SK-N-SH treated with all-trans-retinoic acid at 6 μM for 48 hours (cell line): ENCODE results near the gene TTC32.

ENCODE experiments used
- ATAC-seq: fragments of 200-7000 bp; cut with Tn5 transposase; 3 replicates; pipeline ENCODE4 v1.9.1; 2020; ENCODE audit warnings: mild to moderate bottlenecking, moderate library complexity
- ARNTL ChIP-seq: fragments of 450-650 bp; formaldehyde crosslinking; IDR thresholded peaks from 2 replicates; pipeline ENCODE4 v1.5.0; 2020; ENCODE audit warnings: low read depth, mild to moderate bottlenecking, moderate library complexity, borderline replicate concordance
- BACH2 ChIP-seq: fragments of 250-450 bp; sonication (Bioruptor Pico); IDR thresholded peaks from 2 replicates; pipeline ENCODE4 v1.9.0; 2021; ENCODE audit warnings: mild to moderate bottlenecking, borderline replicate concordance
- CREB5 ChIP-seq: fragments of 250-450 bp; sonication (Bioruptor Pico); IDR thresholded peaks from 2 replicates; pipeline ENCODE4 v1.5.1; 2020; ENCODE audit warnings: low read depth, mild to moderate bottlenecking, moderate library complexity
- CSDC2 ChIP-seq: fragments of 250-450 bp; sonication (Bioruptor Pico); IDR thresholded peaks from 2 replicates; pipeline ENCODE4 v1.5.0; 2020; ENCODE audit warnings: mild to moderate bottlenecking, moderate library complexity
- CSRNP3 ChIP-seq: fragments of 250-450 bp; sonication (Bioruptor Pico); IDR thresholded peaks from 2 replicates; pipeline ENCODE4 v1.5.1; 2021; ENCODE audit warnings: mild to moderate bottlenecking, moderate library complexity
- ESRRG ChIP-seq: fragments of 250-450 bp; sonication (Bioruptor Pico); IDR thresholded peaks from 2 replicates; pipeline ENCODE4 v1.6.1; 2021; ENCODE audit warnings: mild to moderate bottlenecking
- GLIS3 ChIP-seq: fragments of 250-450 bp; sonication (Bioruptor Pico); IDR thresholded peaks from 2 replicates; pipeline ENCODE4 v1.5.0; 2020; ENCODE audit warnings: mild to moderate bottlenecking, moderate library complexity
- ISL1 ChIP-seq: fragments of 250-450 bp; sonication (Bioruptor Pico); IDR thresholded peaks from 2 replicates; pipeline ENCODE4 v2.1.2; 2022; ENCODE audit warnings: mild to moderate bottlenecking, moderate library complexity
- OSR1 ChIP-seq: fragments of 250-450 bp; sonication (Bioruptor Pico); IDR thresholded peaks from 2 replicates; pipeline ENCODE4 v1.8.0; 2022; ENCODE audit warnings: moderate library complexity, mild to moderate bottlenecking, inconsistent platforms
- PATZ1 ChIP-seq: fragments of 250-450 bp; sonication (Bioruptor Pico); IDR thresholded peaks from 2 replicates; pipeline ENCODE4 v1.8.0; 2020; ENCODE audit warnings: mild to moderate bottlenecking, moderate library complexity, borderline replicate concordance
- POU6F1 ChIP-seq: fragments of 250-450 bp; sonication (Bioruptor Pico); IDR thresholded peaks from 2 replicates; pipeline ENCODE4 v1.8.0; 2021; ENCODE audit warnings: low read depth, mild to moderate bottlenecking, moderate library complexity, borderline replicate concordance
- PPARA ChIP-seq: fragments of 250-450 bp; sonication (Bioruptor Pico); IDR thresholded peaks from 2 replicates; pipeline ENCODE4 v1.5.0; 2020; ENCODE audit warnings: mild to moderate bottlenecking, borderline replicate concordance
- SNAI2 ChIP-seq: fragments of 250-450 bp; sonication (Bioruptor Pico); IDR thresholded peaks from 2 replicates; pipeline ENCODE4 v1.5.0; 2020; ENCODE audit warnings: mild to moderate bottlenecking, moderate library complexity
- TCF4 ChIP-seq: fragments of 250-450 bp; sonication (Bioruptor Pico); IDR thresholded peaks from 2 replicates; pipeline ENCODE4 v1.8.0; 2021; ENCODE audit warnings: mild to moderate bottlenecking, moderate library complexity, borderline replicate concordance
- TOX ChIP-seq: fragments of 250-450 bp; sonication (Bioruptor Pico); IDR thresholded peaks from 2 replicates; pipeline ENCODE4 v1.8.0; 2021; ENCODE audit warnings: mild to moderate bottlenecking, moderate library complexity, borderline replicate concordance
- TSHZ2 ChIP-seq: fragments of 250-450 bp; sonication (Bioruptor Pico); IDR thresholded peaks from 2 replicates; pipeline ENCODE4 v1.5.0; 2020; ENCODE audit warnings: mild to moderate bottlenecking, moderate library complexity
- ZC3H10 ChIP-seq: fragments of 250-450 bp; sonication (Bioruptor Pico); IDR thresholded peaks from 2 replicates; pipeline ENCODE4 v1.5.1; 2021; ENCODE audit warnings: mild to moderate bottlenecking, moderate library complexity
- ZFP3 ChIP-seq: fragments of 250-450 bp; sonication (Bioruptor Pico); IDR thresholded peaks from 2 replicates; pipeline ENCODE4 v1.5.0; 2020; ENCODE audit warnings: mild to moderate bottlenecking, moderate library complexity
- ZFP30 ChIP-seq: fragments of 450-650 bp; formaldehyde crosslinking; IDR thresholded peaks from 2 replicates; pipeline ENCODE4 v1.5.0; 2022; ENCODE audit warnings: mild to moderate bottlenecking, moderate library complexity
- ZNF565 ChIP-seq: fragments of 450-650 bp; formaldehyde crosslinking; conservative IDR thresholded peaks from 2 replicates; pipeline ENCODE4 v1.5.0; 2020; ENCODE audit warnings: low read depth, mild to moderate bottlenecking, moderate library complexity
- ZNF70 ChIP-seq: fragments of 450-650 bp; formaldehyde crosslinking; IDR thresholded peaks from 2 replicates; pipeline ENCODE4 v1.5.0; 2020; ENCODE audit warnings: mild to moderate bottlenecking, moderate library complexity

TTC32 gene

GRCh38 chr2:19898592-19899329 lies 3.0 kb downstream of the TTC32 start:
- ATAC-seq: no peak
- TF ChIP-seq BACH2 (CRISPR knock-in tag) (no peak), OSR1 (no peak), ESRRG (CRISPR knock-in tag) (no peak), ZC3H10 (CRISPR knock-in tag) (no peak), TOX (no peak), CSDC2 (CRISPR knock-in tag) (no peak), POU6F1 (CRISPR knock-in tag) (no peak), CREB5 (CRISPR knock-in tag) (no peak), PPARA (CRISPR knock-in tag) (no peak), CSRNP3 (CRISPR knock-in tag) (no peak), ZFP3 (CRISPR knock-in tag) (no peak), ISL1 (CRISPR knock-in tag) (no peak), TSHZ2 (CRISPR knock-in tag) (no peak), ARNTL (CRISPR knock-in tag) (no peak), PATZ1 (CRISPR knock-in tag) (no peak)

- ATAC-seq: no peak
- no peak for TF ChIP-seq ZNF565 (CRISPR knock-in tag)
Measured at GRCh38 chr2:19897623-19898245, 4.0 kb downstream of the TTC32 start.

- peak; percentile 23; the same call in 1 of the 3 replicates for ATAC-seq
- TF ChIP-seq SNAI2 (CRISPR knock-in tag) (no peak), ZNF70 (CRISPR knock-in tag) (no peak), TCF4 (CRISPR knock-in tag) (no peak), ZFP3 (CRISPR knock-in tag) (no peak), ZC3H10 (CRISPR knock-in tag) (no peak), TOX (no peak), GLIS3 (no peak), CSRNP3 (CRISPR knock-in tag) (no peak), PATZ1 (CRISPR knock-in tag) (no peak), BACH2 (CRISPR knock-in tag) (no peak), ZFP30 (no peak), ZNF565 (CRISPR knock-in tag) (no peak), CREB5 (CRISPR knock-in tag) (no peak), ARNTL (CRISPR knock-in tag) (no peak)
Measured at GRCh38 chr2:19895535-19895934, 6.2 kb downstream of the TTC32 start.
